Testis (tissue), 3 donors: ENCODE measurements around the gene IFI27L2. TPM values are rescaled to one million over a fixed set of nuclear protein-coding genes. Genes with fewer than 3 reads are reported as not detected.

Experiments used
- DNase-seq: peaks from one replicate; pipeline ENCODE4 v3.0.0-alpha.2; 2019
- H3K27ac ChIP-seq, 2 donors: fragments of 200-600 bp; sonication (generic); one replicate each; pipeline ENCODE4 v1.5.1; 2019
- H3K27me3 ChIP-seq: fragments of 200-600 bp; sonication (generic); one replicate; pipeline ENCODE4 v1.5.1; 2019
- H3K36me3 ChIP-seq: fragments of 200-600 bp; sonication (generic); one replicate; pipeline ENCODE4 v1.5.1; 2017; ENCODE audit warnings: low read depth; ENCODE audit errors: missing control alignments
- H3K4me1 ChIP-seq: fragments of 200-600 bp; sonication (generic); one replicate; pipeline ENCODE4 v1.5.1; 2019
- H3K4me3 ChIP-seq, 2 donors: fragments of 200-600 bp; sonication (generic); one replicate each; pipeline ENCODE4 v1.5.1; 2017 to 2019
- H3K9me3 ChIP-seq: fragments of 200-600 bp; sonication (generic); one replicate; pipeline ENCODE4 v1.5.1; 2017
- CTCF ChIP-seq, 3 experiments: fragments of 450-650 bp in 2 of 3; fragments of 200-600 bp in 1 of 3; sonication (generic) in 1 of 3; IDR thresholded peaks; one replicate each; pipeline ENCODE4 v1.5.1; 2016 to 2019; ENCODE audit warnings: antibody characterized with exemption in 3 of 3, mild to moderate bottlenecking in 2 of 3, moderate library complexity in 1 of 3
- POLR2A ChIP-seq: fragments of 450-650 bp; IDR thresholded peaks from one replicate; pipeline ENCODE4 v1.6.1; 2017; ENCODE audit warnings: antibody characterized with exemption, mild to moderate bottlenecking, moderate library complexity
- WGBS, 2 donors: methylation state at CpG; one replicate each; pipeline ENCODE4 v1.1.5; 2018; 5-methylcytosine and 5-hydroxymethylcytosine counted together
- intact Hi-C: fragments of 100-400 bp; cut with DNase I; formaldehyde crosslinking; loops from one replicate; pipeline ENCODE4 v1.15.1; 2023; ENCODE audit warnings: low total_unique reads
- polyA plus RNA-seq: library from polyadenylated mRNA; stranded (reverse); fragments of 350-450 nt; fragmentation: Illumina TruSeq; extraction: RNeasy Lipid Tissue Mini Kit (QIAGEN cat#74804); gene quantifications from one replicate; pipeline ENCODE4 v1.2.3, GENCODE V29; 2014; ENCODE audit warnings: low read depth, low replicate concordance; ENCODE audit not compliant: insufficient read depth
- total RNA-seq, 2 donors: library from RNA; depleted of rRNA; stranded (reverse); fragments of >200 nt; gene quantifications; one replicate each; pipeline ENCODE4 v1.2.3, GENCODE V29; 2016

The IFI27L2 gene
- total and polyA plus RNA-seq, 3 donors from 2014 or later: 71.8 to 187 (median 182) TPM

DNA sequence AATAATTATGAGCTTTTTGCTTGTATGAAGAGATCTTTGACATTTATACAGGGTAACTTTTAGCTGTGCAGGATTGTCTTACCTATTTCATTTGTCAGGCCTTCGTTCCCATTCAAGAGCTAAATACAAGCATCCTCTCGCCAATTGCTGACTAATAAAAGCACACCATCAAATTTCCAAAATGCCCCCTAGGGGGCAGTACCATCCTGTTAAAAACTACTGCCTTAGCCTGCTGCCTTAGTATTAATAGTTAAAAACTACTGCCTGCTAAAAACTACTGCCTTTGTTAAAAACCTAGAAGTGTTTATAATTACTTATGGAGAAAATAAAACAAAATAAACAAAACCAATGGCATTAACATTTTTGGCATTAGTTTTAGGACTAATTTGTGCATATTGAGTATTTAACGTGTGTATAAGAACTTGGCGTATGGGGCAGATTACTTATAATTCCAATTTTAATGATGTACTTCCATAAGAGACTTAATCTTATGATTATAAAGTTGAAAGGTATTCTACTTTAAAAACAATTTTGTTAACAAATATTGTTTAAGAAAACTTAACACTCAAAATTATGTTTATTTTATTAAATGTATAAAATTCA, 3.0 kb upstream of the IFI27L2 start:
- Histone ChIP-seq H3K27ac (no peak overlapping the region), H3K36me3 (no peaks in the 10 kb centered on the region), H3K4me1 (no peaks in the 10 kb centered on the region), H3K9me3 (no peaks in the 10 kb centered on the region), H3K4me3 (no peak overlapping the region), H3K27me3 (no peaks in the 10 kb centered on the region)
- peak; percentile 83 for DNase-seq
- TF ChIP-seq CTCF (IDR thresholded peaks at IDR 0.05): peak; percentile 58 to 86 (median 80)
- no peak for TF ChIP-seq POLR2A
- intact Hi-C loops: no loop called here
- 50 to 52% methylated on average over 4 of the region's 4 CpGs for WGBS, 2 donors

GRCh38 chr14:94129758-94130414, 482 bp upstream of the IFI27L2 start:
- H3K27me3 ChIP-seq: no peaks in the 10 kb centered on the region
- DNase-seq: peak; percentile 65
- no peaks in the 10 kb centered on the region for H3K36me3 ChIP-seq
- no peaks in the 10 kb centered on the region for H3K4me1 ChIP-seq
- peak overlapping the region; percentile 88 to 91 for H3K27ac ChIP-seq
- peak overlapping the region; percentile 53 to 63 for H3K4me3 ChIP-seq
- H3K9me3 ChIP-seq: no peaks in the 10 kb centered on the region
- intact Hi-C loops: no loop called here
- WGBS, 2 donors: 0 to 1% methylated on average over 12 of the region's 12 CpGs
- TF ChIP-seq POLR2A (no peak), CTCF (IDR thresholded peaks at IDR 0.05) (peak in 1 of 3 experiments; percentile 2)

DNA sequence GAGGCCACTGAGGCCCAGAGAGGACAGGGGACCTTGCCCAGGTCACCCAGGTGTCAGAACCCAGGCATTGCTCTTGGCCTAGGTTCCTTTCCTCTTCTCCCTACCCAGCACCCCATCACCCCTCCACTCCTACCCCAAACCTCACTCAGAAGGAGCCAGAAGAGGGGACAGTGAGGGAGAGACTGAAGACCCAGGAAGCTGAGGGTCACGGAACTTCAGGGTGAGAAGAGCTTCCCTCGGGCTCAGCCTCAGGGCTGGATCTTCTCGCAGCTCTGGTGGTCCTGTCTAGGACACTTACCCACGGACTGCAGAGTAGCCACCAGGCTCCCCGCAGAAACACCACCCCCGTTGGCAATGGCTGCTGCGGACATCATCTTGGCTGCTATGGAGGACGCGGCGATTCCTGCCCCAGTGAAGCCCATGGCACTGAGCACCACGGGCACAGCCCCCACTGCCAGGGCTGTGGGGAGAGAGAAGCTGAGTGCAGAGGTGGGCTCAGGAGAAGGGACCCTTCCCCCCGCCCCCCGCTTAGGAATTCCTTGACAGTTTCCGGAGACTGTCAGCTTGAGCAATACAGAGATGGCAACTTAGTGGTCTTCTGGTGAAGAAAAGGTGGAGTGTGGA, 1.1 kb downstream of the IFI27L2 start:
- H3K36me3 ChIP-seq: no peaks in the 10 kb centered on the region
- H3K9me3 ChIP-seq: no peaks in the 10 kb centered on the region
- TF ChIP-seq CTCF (IDR thresholded peaks at IDR 0.05): no peak
- no peak for TF ChIP-seq POLR2A
- H3K27me3 ChIP-seq: no peaks in the 10 kb centered on the region
- intact Hi-C loops: no loop called here
- WGBS, 2 donors: 84 to 85% methylated on average over 5 to 14 of the region's 14 CpGs
- no peaks in the 10 kb centered on the region for H3K4me1 ChIP-seq
- peak overlapping the region; percentile 88 to 91 for H3K27ac ChIP-seq
- peak; percentile 13 for DNase-seq
- no peak overlapping the region for H3K4me3 ChIP-seq

DNA sequence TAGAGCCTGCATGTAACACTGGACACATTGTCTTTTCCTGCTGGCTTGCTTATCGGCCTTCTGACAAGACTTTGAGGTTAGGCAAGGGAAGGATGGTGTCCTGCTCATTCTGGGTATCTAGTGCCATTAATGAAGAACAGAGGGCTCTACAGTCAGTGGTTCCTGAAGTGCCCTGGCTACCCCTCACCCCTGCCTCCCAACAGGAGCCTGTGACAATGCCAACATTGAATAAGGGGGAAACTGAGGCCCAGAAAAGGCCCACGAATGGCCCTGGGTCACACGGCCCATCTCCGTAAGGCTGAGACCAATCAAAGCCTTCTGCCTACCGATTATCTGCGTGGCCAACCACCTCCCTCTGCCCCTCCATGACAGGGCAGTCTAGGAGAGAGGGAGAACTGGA, 2.1 kb downstream of the IFI27L2 start:
- no peaks in the 10 kb centered on the region for H3K9me3 ChIP-seq
- H3K4me3 ChIP-seq: no peak overlapping the region
- H3K4me1 ChIP-seq: no peaks in the 10 kb centered on the region
- no peak overlapping the region for H3K27ac ChIP-seq
- no peak for DNase-seq
- no peaks in the 10 kb centered on the region for H3K27me3 ChIP-seq
- no peak for TF ChIP-seq POLR2A
- no peak for TF ChIP-seq CTCF (IDR thresholded peaks at IDR 0.05)
- intact Hi-C loops: no loop called here
- WGBS, 2 donors: 89 to 90% methylated on average over 5 to 6 of the region's 6 CpGs
- H3K36me3 ChIP-seq: no peaks in the 10 kb centered on the region
